ENCODE measurements around the gene TMC7.

Gene TMC7

GRCh38 chr16:19102187-19102872 lies 118.6 kb downstream of the TMC7 start:
- DNase-seq = no peak
- intact Hi-C loops (cut with DNase I) = no loop called here

DNA sequence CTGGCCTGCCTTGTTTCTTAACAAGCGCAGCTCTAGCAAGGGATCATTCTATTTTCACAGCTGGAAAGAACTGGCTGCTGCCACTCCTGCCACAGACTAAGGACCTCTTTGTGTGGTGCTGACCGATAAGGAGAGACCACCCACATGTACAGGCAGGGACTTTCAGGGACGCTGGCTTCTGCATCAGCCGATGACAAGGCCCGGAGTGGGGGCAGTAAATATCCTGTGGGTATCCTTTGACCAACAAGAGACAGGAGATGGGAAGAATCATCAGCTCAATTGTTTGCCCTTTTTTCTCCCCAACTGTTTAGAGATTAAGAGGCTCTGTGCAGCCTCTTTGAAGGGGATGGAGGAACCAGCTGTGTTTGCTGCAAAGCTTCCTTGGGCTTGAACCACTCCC lies 120.9 kb downstream of the TMC7 start:
- no peak for DNase-seq
- intact Hi-C loops (cut with DNase I) = no loop called here

GRCh38 chr16:19105131-19105530 lies 121.4 kb downstream of the TMC7 start:
- intact Hi-C loops (cut with DNase I) = no loop called here
- no peak for DNase-seq

DNA sequence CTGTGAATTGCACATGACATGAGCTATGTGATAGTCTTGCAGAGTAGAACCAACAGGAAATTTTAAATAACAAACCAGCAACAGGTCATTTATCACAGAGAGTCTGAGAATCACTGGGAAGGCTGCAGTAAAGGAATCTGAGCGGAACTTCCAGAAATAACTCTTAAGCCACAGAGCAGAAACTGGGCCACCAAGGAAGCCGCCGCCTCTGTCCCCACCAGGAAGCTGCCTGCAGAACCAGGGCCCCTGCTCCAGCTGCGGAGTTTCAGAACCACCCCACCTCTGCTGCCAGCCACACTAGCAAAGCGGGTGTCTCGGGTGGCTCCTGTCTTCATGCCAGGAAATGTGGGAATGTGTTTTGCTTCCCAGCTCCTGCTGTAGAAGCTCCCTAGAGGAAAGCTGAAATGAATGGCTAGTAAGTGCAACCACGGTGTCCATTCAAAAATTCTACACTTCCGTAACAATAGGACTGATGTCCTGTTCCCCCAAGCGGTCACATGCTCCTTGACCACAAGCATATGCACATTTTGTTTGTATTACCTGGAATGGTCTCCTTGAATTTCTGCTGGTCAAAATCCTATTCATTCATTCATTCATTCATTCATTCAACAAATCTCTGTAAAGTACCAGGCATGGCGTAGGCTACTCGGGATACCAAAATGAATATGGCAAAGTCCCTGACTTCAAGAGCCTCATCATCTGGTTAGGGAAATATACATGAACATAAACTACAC lies 122.3 kb downstream of the TMC7 start:
- peak in 8 of 42 donors; percentile 14 to 55 (median 36) for DNase-seq
- intact Hi-C loops (cut with DNase I) = no loop called here

DNA sequence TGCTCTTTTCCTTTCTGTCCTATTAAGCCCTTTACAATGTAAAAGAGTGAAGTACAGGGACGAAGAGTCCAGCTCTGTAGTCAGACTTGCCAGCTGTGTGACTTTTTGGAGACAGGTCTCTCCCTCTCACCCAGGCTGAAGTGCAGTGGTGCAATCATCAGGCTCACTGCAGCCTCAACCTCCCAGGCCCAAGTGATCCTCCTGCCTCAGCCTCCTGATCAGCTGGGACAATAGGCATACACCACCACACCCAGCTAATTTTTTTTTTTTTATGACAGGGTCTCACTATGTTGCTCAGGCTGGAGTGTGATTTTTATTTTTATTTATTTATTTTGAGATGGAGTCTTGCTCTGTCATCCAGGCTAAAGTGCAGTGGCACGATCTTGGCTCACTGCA lies 122.9 kb downstream of the TMC7 start:
- intact Hi-C loops (cut with DNase I) = no loop called here
- DNase-seq = no peak

GRCh38 chr16:19108409-19109287 lies 124.9 kb downstream of the TMC7 start:
- intact Hi-C loops (cut with DNase I) = no loop called here
- DNase-seq = no peak

DNA sequence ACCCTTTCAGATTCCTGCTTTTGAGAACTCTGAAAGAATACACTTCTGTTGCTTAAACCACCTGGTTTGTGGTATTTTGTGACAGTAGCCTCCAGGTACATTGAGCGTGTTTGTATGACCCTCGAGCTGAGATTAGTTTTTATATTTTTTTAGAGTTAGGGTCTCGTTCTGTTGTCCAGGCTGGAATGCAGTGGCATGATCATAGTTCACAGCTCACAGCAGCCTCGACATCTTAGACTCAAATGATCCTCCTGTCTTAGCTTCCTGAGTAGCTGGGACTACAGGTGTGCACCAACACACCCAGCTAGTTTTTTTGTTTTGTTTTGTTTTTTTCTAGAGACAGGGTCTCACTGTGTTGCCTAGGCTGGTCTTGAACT lies 125.5 kb downstream of the TMC7 start:
- no peak for DNase-seq
- intact Hi-C loops (cut with DNase I) = no loop called here

- intact Hi-C loops (cut with DNase I) = no loop called here
- DNase-seq = no peak
Observed at GRCh38 chr16:19110537-19111360, 127.0 kb downstream of the TMC7 start.

GRCh38 chr16:19112099-19112407 lies 128.3 kb downstream of the TMC7 start:
- intact Hi-C loops (cut with DNase I) = no loop called here
- no peak for DNase-seq
